Mucosa of stomach (tissue), 1 donor: ENCODE results near the gene TNNC2.
"Not testable (repeated sequence)": the region's sequence is repeated elsewhere in the genome, so short reads cannot be mapped to it uniquely, and the experiment has no call there.

Experiments
- H3K27me3 ChIP-seq: one replicate; pipeline ENCODE4 v1.7.0; 2013; ENCODE audit warnings: mild to moderate bottlenecking, low read length; ENCODE audit not compliant: control insufficient read depth, insufficient read depth
- H3K36me3 ChIP-seq: one replicate; pipeline ENCODE4 v1.7.0; 2013; ENCODE audit warnings: low read length; ENCODE audit not compliant: control insufficient read depth, insufficient read depth
- H3K4me1 ChIP-seq: one replicate; pipeline ENCODE4 v1.7.0; 2013; ENCODE audit warnings: mild to moderate bottlenecking, low read length; ENCODE audit not compliant: control insufficient read depth, insufficient read depth
- H3K4me3 ChIP-seq: one replicate; pipeline ENCODE4 v1.7.0; 2013; ENCODE audit warnings: low read length
- H3K9ac ChIP-seq: one replicate; pipeline ENCODE4 v1.7.0; 2013; ENCODE audit warnings: mild to moderate bottlenecking, low read length, moderate library complexity
- H3K9me3 ChIP-seq: one replicate; pipeline ENCODE4 v1.7.0; 2013; ENCODE audit warnings: mild to moderate bottlenecking, low read length, moderate library complexity; ENCODE audit not compliant: control insufficient read depth
- donor health status: Pancreatic carcinoma.

TNNC2 gene

DNA sequence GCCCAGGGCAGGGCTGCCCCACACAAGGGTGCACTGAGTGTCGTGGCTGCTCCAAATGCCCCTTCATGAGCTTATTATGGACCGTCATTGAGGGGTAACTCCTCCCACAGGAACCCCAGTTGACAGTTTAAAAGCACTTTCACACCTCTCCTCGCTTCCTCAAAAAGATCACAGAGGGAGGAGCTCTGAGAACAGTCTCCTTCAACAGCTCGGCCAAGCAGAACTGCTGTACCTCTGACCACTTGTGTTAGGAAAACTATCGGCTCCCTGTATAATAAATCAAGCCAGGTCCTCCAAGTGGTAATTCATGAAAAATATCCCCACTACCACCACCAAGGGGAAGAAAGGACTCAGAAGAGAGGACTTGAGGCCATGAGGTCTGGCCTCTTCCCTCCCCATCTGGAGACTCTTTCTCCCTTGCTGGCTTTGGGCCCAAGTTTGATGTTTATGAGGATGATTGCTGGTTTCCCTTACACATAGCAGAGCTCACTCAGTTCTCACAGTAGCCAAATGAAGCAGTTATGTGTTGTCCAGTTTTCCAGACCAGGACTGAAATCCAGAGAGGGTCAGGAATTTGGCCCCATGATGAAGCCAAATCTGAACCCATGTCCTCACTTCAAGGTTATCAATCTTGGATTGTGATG is 15.2 kb upstream of the TNNC2 start:
- Histone ChIP-seq H3K4me1 (peaks cover 5% of the 10 kb centered on the region), H3K4me3 (no peak overlapping the region), H3K9me3 (no peaks in the 10 kb centered on the region), H3K9ac (no peak overlapping the region), H3K36me3 (peaks cover 26% of the 10 kb centered on the region), H3K27me3 (no peaks in the 10 kb centered on the region)

DNA sequence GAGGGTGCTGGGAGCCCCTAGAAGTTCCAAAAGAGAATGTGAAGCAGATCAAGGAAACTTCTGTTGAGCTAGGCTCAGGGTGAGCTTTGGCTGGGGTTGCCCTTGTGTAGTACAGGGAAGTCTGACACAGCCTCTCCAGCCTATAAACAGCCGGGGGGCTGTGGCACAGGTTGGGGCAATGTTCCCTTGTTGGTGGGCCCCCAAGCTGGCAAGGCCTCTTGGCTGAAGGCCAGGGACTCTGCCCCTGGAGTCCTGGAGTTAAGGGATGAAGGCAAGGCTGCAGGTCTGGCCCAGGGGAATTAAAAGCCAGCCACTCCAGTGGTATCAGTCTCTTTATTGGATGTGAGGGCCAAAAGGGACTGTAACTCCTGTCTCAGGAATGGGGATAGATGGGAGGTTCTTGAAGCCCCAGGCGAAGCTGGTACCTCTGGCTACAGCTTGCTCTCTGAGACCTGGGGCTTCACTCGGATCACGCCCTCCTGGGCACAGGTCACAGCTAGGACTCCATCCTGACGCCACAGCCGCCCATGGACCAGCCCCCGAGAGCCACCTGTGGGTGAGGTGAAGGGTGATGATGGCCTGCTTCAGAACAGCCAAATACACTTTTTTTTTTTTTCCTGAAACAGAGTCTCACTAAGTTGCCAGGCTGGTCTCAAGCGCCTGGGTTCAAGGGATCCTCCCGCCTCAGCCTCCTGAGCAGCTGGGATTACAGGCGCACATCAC is 14.5 kb upstream of the TNNC2 start:
- Histone ChIP-seq H3K4me1 (peaks cover 5% of the 10 kb centered on the region), H3K9ac (no peak overlapping the region), H3K27me3 (no peaks in the 10 kb centered on the region), H3K9me3 (no peaks in the 10 kb centered on the region), H3K36me3 (peaks cover 26% of the 10 kb centered on the region), H3K4me3 (no peak overlapping the region)

DNA sequence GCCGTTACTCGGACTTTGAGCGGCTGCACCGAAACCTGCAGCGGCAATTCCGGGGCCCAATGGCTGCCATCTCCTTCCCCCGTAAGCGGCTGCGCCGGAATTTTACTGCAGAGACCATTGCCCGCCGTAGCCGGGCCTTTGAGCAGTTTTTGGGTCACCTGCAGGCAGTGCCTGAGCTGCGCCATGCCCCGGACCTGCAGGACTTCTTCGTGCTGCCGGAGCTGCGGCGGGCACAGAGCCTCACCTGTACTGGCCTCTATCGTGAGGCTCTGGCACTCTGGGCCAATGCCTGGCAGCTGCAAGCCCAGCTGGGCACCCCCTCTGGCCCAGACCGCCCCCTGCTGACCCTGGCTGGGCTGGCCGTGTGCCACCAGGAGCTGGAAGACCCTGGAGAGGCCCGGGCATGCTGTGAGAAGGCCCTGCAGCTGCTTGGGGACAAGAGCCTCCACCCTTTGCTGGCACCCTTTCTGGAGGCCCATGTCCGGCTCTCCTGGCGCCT is 13.6 kb upstream of the TNNC2 start:
- Histone ChIP-seq H3K4me1 (peaks cover 8% of the 10 kb centered on the region), H3K9me3 (no peaks in the 10 kb centered on the region), H3K27me3 (no peaks in the 10 kb centered on the region), H3K36me3 (peaks cover 26% of the 10 kb centered on the region), H3K4me3 (no peak overlapping the region), H3K9ac (no peak overlapping the region)

DNA sequence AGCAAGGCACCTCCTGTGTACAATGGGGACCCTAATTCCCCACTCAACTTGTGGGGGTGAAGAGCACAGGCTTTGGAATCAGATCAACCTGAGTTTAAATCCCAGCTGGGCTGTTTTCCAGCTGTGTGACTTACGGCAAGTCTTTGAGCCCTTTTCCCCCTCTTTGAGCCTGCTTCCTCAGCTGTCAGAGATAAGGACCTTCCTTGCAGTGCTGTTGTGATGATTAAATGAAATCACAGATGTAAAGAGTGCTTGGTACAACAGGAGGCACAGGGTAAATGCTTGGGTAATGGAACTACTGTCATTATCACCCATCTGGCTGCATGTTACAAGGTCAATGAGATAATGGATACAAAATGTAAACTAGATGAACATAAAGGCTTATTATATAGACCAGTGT is 9.7 kb upstream of the TNNC2 start:
- H3K9ac ChIP-seq = no peak overlapping the region
- H3K4me1 ChIP-seq = peaks cover 24% of the 10 kb centered on the region
- no peaks in the 10 kb centered on the region for H3K27me3 ChIP-seq
- H3K36me3 ChIP-seq = peaks cover 5% of the 10 kb centered on the region
- no peak overlapping the region for H3K4me3 ChIP-seq
- H3K9me3 ChIP-seq = no peaks in the 10 kb centered on the region

DNA sequence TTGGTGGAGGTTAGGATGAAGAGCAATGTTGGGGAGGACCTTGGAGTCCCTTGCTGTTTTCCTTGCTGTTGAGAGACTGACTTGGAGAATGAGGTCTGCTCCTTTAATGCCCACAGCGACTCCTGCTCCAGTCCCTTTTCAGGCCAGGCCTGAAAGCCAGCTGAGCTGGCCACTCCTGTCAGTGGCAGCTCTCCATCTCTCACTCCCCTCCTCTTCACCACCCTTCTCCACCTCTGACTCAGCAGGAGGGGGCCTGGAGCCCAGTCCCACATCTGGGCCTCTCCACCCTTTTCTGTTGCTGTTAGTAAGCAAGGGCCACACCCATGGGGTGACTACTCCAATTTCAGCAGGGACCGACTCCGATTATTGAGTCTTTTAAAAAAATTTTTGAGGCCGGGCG is 8.7 kb upstream of the TNNC2 start:
- no peak overlapping the region for H3K4me3 ChIP-seq
- peaks cover 24% of the 10 kb centered on the region for H3K4me1 ChIP-seq
- H3K9ac ChIP-seq = no peak overlapping the region

DNA sequence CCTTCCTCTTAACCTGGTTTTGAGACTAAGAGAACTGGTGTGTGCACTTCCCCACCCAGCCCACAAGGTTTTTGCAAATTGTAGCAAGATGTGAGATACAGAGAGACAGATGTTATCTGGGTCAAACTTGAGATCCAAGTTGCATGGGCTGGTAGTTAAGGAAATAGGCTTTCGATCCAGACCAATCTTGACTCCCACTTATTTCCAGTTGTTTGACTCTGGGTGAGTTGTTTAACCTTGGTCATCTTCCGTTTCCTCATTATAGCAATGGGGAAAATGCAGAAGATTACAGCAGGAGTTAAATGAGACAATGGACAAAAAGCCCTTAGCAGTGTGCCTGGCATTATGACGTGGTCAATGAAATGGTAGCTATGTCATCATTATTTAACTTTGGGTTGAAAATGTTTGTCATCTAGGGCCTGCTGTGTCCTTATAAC is 8.2 kb upstream of the TNNC2 start:
- no peaks in the 10 kb centered on the region for H3K27me3 ChIP-seq
- H3K36me3 ChIP-seq = no peaks in the 10 kb centered on the region
- H3K4me1 ChIP-seq = peaks cover 24% of the 10 kb centered on the region
- no peak overlapping the region for H3K9ac ChIP-seq
- H3K4me3 ChIP-seq = no peak overlapping the region
- H3K9me3 ChIP-seq = no peaks in the 10 kb centered on the region

More for the DNA sequence above, 8.7 kb upstream of the TNNC2 start:
- Histone ChIP-seq H3K36me3 (no peaks in the 10 kb centered on the region), H3K27me3 (no peaks in the 10 kb centered on the region), H3K9me3 (no peaks in the 10 kb centered on the region)

DNA sequence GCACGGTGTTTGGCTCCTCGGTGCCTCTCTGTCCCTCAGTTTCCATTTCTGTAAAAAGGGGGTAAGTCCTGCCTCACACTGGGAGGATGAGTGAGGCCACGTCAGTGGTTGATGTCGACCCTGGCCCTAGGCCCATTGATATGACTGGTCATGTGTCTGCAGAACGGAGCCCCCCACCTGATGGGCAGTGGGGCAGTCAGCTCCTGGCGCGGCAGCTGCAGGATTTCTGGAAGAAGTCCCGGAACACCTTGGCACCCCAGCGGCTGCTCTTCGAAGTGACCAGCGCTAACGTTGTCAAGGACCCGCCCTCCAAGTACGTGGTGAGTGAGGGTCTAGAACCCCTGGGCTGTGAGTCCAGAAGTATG is 7.7 kb upstream of the TNNC2 start:
- H3K4me3 ChIP-seq = no peak overlapping the region
- H3K4me1 ChIP-seq = peaks cover 24% of the 10 kb centered on the region
- no peaks in the 10 kb centered on the region for H3K9me3 ChIP-seq
- H3K9ac ChIP-seq = peak overlapping the region; percentile 79
- no peaks in the 10 kb centered on the region for H3K36me3 ChIP-seq
- no peaks in the 10 kb centered on the region for H3K27me3 ChIP-seq

DNA sequence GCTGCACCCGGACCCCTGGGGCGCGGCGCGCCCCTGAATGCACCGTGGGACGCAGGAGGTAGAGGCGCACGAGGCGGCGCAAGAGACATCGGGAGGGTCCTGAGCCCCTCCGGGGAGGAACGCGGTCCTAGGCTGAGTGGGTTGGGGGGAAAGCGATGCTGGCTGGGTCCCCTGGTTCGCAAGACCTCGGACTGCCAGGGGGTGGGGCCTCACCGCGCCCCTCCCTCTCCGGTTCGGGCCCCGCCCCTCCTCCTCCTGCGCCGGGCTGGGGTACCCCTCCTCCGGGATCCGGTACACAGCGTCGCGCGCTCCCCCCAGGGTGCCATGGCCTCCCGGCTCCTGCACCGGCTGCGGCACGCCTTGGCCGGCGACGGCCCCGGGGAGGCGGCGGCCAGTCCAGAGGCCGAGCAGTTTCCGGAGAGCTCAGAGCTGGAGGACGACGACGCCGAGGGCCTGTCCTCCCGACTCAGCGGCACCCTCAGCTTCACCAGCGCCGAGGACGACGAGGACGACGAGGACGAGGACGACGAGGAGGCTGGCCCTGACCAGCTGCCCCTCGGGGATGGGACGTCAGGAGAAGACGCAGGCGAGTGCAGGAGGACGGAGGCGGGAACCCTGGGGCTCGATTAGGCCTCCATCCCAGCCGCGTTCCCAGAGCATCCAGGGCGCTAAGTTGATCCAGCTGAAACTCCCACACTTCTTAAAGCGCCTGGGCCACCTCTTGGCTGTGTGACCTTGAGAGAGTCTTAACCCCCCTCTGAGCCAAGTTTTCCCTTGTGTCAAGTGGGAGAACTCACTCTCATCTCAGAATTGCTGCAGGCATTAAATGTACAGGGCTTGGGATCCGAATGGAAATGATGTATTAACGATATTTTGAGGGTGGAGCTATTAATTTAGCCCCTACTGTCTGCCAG is 7.0 kb upstream of the TNNC2 start:
- Histone ChIP-seq H3K9me3 (no peaks in the 10 kb centered on the region), H3K36me3 (no peaks in the 10 kb centered on the region), H3K4me1 (peaks cover 24% of the 10 kb centered on the region), H3K4me3 (peak overlapping the region; percentile 32), H3K27me3 (no peaks in the 10 kb centered on the region), H3K9ac (peak overlapping the region; percentile 79)

DNA sequence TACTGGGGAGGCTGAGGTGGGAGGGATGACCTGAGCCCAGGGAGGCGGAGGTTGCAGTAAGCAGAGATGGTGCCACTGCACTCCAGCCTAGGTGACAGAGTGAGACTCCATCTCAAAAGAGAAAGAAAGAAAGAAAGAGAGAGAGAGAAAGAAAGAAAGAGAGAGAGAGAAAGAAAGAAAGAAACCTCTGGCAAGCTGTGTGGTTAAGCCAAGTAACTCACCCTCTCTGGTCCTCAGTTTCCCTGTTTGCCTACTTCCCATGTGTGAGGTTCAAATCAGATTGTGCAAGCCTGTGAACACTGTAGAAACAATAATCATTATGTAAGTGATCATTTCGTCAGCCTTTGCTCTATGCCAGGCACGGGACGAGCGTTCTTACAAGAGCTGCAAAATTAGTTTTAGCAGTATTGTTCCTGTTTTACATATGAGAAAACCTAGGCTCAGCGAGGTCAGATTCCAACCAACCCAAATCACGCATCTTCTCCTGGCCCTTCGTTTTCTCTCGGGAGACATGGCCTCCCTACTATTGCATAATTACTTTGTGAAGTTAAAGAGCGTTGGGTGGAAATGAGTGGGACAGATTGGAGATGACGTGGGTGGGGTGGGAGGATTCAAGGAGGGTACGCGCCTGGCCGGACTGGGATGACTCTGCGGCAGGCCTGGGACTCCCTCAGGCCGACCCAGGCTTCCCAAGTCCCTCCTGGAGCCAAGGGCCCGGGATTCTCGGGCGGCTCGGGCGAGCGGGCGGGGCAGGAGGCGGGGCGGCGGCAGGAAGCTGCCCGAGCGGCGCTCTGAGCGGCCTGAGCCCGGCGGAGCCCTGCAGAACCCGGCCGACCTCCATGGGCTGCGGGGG is 6.1 kb upstream of the TNNC2 start, which contains the start of gene SNX21:
Gene SNX21 (plus strand): TSS at position 770 of the 853 bp plus-strand sequence. CDS start 121 bp downstream, outside the sequence.
- Histone ChIP-seq H3K9ac (peak within 1 kb of the TSS; percentile 79), H3K27me3 (no peaks in the 10 kb centered on the region), H3K4me3 (peak within 1 kb of the TSS; percentile 32), H3K9me3 (no peaks in the 10 kb centered on the region), H3K4me1 (peaks cover 24% of the 10 kb centered on the region), H3K36me3 (no peaks in the 10 kb centered on the region)

DNA sequence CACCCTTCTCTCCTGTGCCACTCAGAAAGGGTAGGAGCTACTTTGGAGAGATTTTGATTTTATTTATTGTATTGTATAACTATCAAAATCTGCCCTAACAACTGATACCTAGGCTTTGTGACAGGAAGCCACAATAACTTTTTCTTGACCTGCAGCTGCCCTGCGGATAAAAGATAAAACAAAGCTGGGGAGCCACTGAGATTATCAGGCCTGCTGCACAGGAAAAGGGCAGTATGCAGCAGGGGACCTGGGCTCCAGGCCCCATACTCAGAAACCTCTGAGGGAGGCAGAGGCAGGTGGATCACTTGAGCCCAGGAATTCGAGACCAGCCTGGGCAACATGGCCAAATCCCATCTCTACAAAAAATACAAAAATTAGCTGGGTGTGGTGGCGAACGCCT is 5.5 kb upstream of the TNNC2 start:
- H3K9me3 ChIP-seq = no peaks in the 10 kb centered on the region
- H3K9ac ChIP-seq = no peak overlapping the region
- H3K36me3 ChIP-seq = no peaks in the 10 kb centered on the region
- no peak overlapping the region for H3K4me3 ChIP-seq
- no peaks in the 10 kb centered on the region for H3K27me3 ChIP-seq
- peaks cover 24% of the 10 kb centered on the region for H3K4me1 ChIP-seq

DNA sequence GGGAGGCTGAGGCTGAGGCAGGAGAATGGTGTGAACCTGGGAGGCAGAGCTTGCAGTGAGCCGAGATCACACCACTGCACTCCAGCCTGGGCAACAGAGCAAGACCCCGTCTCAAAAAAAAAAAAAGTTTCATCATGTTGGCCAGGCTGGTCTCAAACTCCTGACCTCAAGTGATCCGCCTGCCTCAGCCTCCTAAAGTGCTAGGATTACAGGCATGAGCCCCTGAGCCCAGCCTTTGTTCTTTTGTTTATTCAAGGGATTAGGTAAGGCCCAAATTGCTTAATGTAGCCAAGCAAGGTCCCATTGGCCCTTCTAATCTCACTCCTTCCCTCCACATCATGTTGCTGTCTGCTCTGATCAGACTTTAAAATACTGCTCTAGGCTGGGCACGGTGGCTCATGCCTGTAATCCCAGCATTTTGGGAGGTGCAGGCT is 2.6 kb upstream of the TNNC2 start:
- H3K4me3 ChIP-seq, H3K36me3 ChIP-seq, H3K9ac ChIP-seq, H3K9me3 ChIP-seq, H3K27me3 ChIP-seq: not testable (repeated sequence)
- peaks cover 13% of the 10 kb centered on the region for H3K4me1 ChIP-seq
